ENCODE data around the gene RUBCNL.

DNA sequence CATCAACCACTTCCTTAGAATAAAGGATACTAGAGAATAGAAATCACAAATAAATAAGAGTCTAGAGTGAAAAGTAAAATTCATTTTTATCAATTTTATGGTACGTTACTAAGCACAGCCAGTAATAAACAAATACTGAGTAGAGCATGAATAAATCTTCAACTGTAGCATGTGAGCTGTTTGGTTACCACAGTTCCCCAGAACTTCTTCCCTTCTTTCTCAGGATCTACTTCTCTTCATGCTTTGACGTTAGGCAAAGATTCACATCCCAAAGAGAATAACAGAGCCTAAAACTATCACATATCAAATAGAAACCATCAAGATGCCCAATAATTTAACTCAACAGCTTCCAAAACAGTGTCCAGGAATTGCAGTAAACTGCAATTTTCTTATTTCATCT lies 7.4 kb downstream of the RUBCNL start:
- TF ChIP-seq CTCF (IDR thresholded peaks at IDR 0.05) (no peak), POLR2A (IDR thresholded peaks at IDR 0.05) (no peak), EP300 (IDR thresholded peaks at IDR 0.05) (no peak)

All from tibial nerve (tissue), 4 donors.